ENCODE measurements around the gene STPG4. TPM values are rescaled to one million over a fixed set of nuclear protein-coding genes. Genes with fewer than 3 reads are reported as not detected.
A peak's percentile ranks its signal among the peaks of the same experiment; 100 is the strongest.

The STPG4 gene
- polyA plus RNA-seq, 3 donors, result 0.20 to 0.24 TPM; not detected in 1

GRCh38 chr2:47095349-47096020 is 59.6 kb downstream of the STPG4 start:
- H3K4me3 ChIP-seq (replicated peaks in 1 of 3; ENCODE audit: low read depth in 2 of 3, low read length in 3 of 3), result no peak overlapping the region
- no peak overlapping the region for H3K9ac ChIP-seq (ENCODE audit: insufficient read depth, low read length, poor library complexity, severe bottlenecking)
- H2AFZ ChIP-seq (ENCODE audit: insufficient read depth, low read depth, low read length, poor library complexity, severe bottlenecking), result no peak overlapping the region
- intact Hi-C loops (cut with micrococcal nuclease), result no loop called here
- no peak overlapping the region for H3K4me2 ChIP-seq (replicated peaks; ENCODE audit: extremely low read depth, low read length, poor library complexity, severe bottlenecking)
- no peak for DNase-seq
- no peaks in the 10 kb centered on the region for H3K79me2 ChIP-seq (ENCODE audit: insufficient read depth, low read length)
- Mint-ChIP-seq H3K27me3 (ENCODE audit: low read depth in 3 of 3) (no peaks in the 10 kb centered on the region), H3K27ac (peak overlapping the region in 1 of 7 donors; percentile 84), H3K36me3 (no peaks in the 10 kb centered on the region), H3K4me3 (no peak overlapping the region), H3K9me3 (peaks cover 0 to 3% (median 0%) of the 10 kb centered on the region in 7 donors), H3K4me1 (peaks cover 12% of the 10 kb centered on the region)
- peaks cover 8 to 12% of the 10 kb centered on the region in 2 donors for H3K4me1 ChIP-seq (ENCODE audit: control insufficient read depth in 1 of 2, insufficient read depth in 2 of 2, low read length in 2 of 2)
- no peaks in the 10 kb centered on the region for H4K20me1 ChIP-seq (ENCODE audit: insufficient read depth, low read length)
- no peaks in the 10 kb centered on the region for H3K27me3 ChIP-seq (ENCODE audit: control insufficient read depth in 2 of 2, insufficient read depth in 2 of 2, low read length in 2 of 2)
- H3K9me3 ChIP-seq (replicated peaks in 1 of 2; ENCODE audit: control insufficient read depth in 1 of 2, insufficient read depth in 1 of 2, low read length in 2 of 2), result no peaks in the 10 kb centered on the region
- no peak for TF ChIP-seq CTCF (IDR thresholded peaks at IDR 0.05)
- H3K36me3 ChIP-seq (replicated peaks in 1 of 2; ENCODE audit: control insufficient read depth in 1 of 2, insufficient read depth in 2 of 2, low read length in 2 of 2), result no peaks in the 10 kb centered on the region
- H3K27ac ChIP-seq (ENCODE audit: low read depth in 1 of 2, low read length in 2 of 2), result no peak overlapping the region
- 92% methylated on average over 5 of the region's 5 CpGs for WGBS (ENCODE audit: insufficient coverage)

- WGBS (ENCODE audit: insufficient coverage), result 89% methylated on average over 4 of the region's 7 CpGs
- no peak overlapping the region for H3K9ac ChIP-seq (ENCODE audit: insufficient read depth, low read length, poor library complexity, severe bottlenecking)
These were observed 60.5 kb downstream of the STPG4 start for GRCh38 chr2:47094511-47095142.

More at GRCh38 chr2:47094511-47095142, 60.5 kb downstream of the STPG4 start:
- Histone ChIP-seq H3K27me3 (ENCODE audit: control insufficient read depth in 2 of 2, insufficient read depth in 2 of 2, low read length in 2 of 2) (no peaks in the 10 kb centered on the region), H3K4me2 (replicated peaks; ENCODE audit: extremely low read depth, low read length, poor library complexity, severe bottlenecking) (no peak overlapping the region), H2AFZ (ENCODE audit: insufficient read depth, low read depth, low read length, poor library complexity, severe bottlenecking) (no peak overlapping the region), H3K4me1 (ENCODE audit: control insufficient read depth in 1 of 2, insufficient read depth in 2 of 2, low read length in 2 of 2) (peaks cover 14 to 20% of the 10 kb centered on the region in 2 donors), H3K79me2 (ENCODE audit: insufficient read depth, low read length) (no peaks in the 10 kb centered on the region), H3K27ac (ENCODE audit: low read depth in 1 of 2, low read length in 2 of 2) (no peak overlapping the region), H3K9me3 (replicated peaks in 1 of 2; ENCODE audit: control insufficient read depth in 1 of 2, insufficient read depth in 1 of 2, low read length in 2 of 2) (no peaks in the 10 kb centered on the region), H3K36me3 (replicated peaks in 1 of 2; ENCODE audit: control insufficient read depth in 1 of 2, insufficient read depth in 2 of 2, low read length in 2 of 2) (no peaks in the 10 kb centered on the region), H3K4me3 (replicated peaks in 1 of 3; ENCODE audit: low read depth in 2 of 3, low read length in 3 of 3) (no peak overlapping the region), H4K20me1 (ENCODE audit: insufficient read depth, low read length) (no peaks in the 10 kb centered on the region)
- Mint-ChIP-seq H3K27me3 (ENCODE audit: low read depth in 3 of 3) (no peaks in the 10 kb centered on the region), H3K36me3 (no peaks in the 10 kb centered on the region), H3K9me3 (peaks cover 0 to 3% (median 0%) of the 10 kb centered on the region in 7 donors), H3K4me1 (peaks cover 17% of the 10 kb centered on the region), H3K4me3 (no peak overlapping the region), H3K27ac (peak overlapping the region in 1 of 7 donors; percentile 87)
- intact Hi-C loops (cut with micrococcal nuclease), result no loop called here
- no peak for TF ChIP-seq CTCF (IDR thresholded peaks at IDR 0.05)
- no peak for DNase-seq

All from CD14-positive monocyte (primary cell).